ENCODE measurements around the gene FABP6.

DNA sequence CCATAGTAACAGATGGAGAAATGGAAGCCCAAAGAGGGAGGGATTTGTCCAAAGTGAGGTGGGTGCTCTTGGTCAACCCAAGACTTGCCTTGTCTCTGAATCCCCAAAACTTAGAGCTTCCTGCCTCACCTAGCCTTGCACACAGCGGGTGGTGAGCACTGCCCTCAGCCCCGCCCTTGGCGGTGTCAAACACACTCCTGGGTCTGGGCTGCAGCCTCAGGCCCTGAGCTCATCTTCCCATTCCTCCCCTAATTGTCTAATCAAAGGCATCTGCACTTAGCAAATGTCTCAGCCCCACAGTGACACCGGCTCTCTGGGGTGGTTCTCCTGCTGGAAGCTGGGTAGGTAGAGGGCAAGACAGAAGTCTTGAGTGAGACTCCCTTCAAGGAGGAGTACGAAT lies 20.9 kb downstream of the FABP6 start:
- TF ChIP-seq, protein P1, sequence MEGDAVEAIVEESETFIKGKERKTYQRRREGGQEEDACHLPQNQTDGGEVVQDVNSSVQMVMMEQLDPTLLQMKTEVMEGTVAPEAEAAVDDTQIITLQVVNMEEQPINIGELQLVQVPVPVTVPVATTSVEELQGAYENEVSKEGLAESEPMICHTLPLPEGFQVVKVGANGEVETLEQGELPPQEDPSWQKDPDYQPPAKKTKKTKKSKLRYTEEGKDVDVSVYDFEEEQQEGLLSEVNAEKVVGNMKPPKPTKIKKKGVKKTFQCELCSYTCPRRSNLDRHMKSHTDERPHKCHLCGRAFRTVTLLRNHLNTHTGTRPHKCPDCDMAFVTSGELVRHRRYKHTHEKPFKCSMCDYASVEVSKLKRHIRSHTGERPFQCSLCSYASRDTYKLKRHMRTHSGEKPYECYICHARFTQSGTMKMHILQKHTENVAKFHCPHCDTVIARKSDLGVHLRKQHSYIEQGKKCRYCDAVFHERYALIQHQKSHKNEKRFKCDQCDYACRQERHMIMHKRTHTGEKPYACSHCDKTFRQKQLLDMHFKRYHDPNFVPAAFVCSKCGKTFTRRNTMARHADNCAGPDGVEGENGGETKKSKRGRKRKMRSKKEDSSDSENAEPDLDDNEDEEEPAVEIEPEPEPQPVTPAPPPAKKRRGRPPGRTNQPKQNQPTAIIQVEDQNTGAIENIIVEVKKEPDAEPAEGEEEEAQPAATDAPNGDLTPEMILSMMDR (conservative IDR thresholded peaks at IDR 0.05; ENCODE audit: low read depth, low read length): no peak
- TF ChIP-seq EZH2 (IDR thresholded peaks at IDR 0.05; ENCODE audit: borderline replicate concordance, low read depth, low read length, poor library complexity, severe bottlenecking): no peak
